Vagina (tissue), 2 donors: ENCODE results near the gene KLK13. TPM values are rescaled to one million over a fixed set of nuclear protein-coding genes. Genes with fewer than 3 reads are reported as not detected.
A peak's percentile ranks its signal among the peaks of the same experiment; 100 is the strongest.

Experiments
- DNase-seq, 2 donors: peaks; one replicate each; pipeline ENCODE4 v3.0.0-alpha.2; 2017; ENCODE audit errors: extremely low spot score in 2 of 2
- H3K27ac ChIP-seq: fragments of 200-600 bp; sonication (generic); one replicate; pipeline ENCODE4 v1.5.1; 2019
- H3K27me3 ChIP-seq: fragments of 200-600 bp; sonication (generic); one replicate; pipeline ENCODE4 v1.5.1; 2019
- H3K36me3 ChIP-seq, 2 donors: fragments of 200-600 bp; sonication (generic); one replicate each; pipeline ENCODE4 v1.5.1; 2017 to 2019
- H3K4me1 ChIP-seq: fragments of 200-600 bp; sonication (generic); one replicate; pipeline ENCODE4 v1.5.1; 2019
- H3K4me3 ChIP-seq, 2 donors: fragments of 200-600 bp; sonication (generic); 1 replicate in 1 of 2; 2 replicates in 1 of 2; pipeline ENCODE4 v1.5.1; 2016 to 2019
- H3K9me3 ChIP-seq: fragments of 200-600 bp; sonication (generic); one replicate; pipeline ENCODE4 v1.5.1; 2019
- CTCF ChIP-seq, 3 experiments: fragments of 450-650 bp in 2 of 3; fragments of 200-600 bp in 1 of 3; sonication (generic) in 1 of 3; IDR thresholded peaks; one replicate each; pipeline ENCODE4 v1.5.1; 2017 to 2019; ENCODE audit warnings: antibody characterized with exemption in 3 of 3, mild to moderate bottlenecking in 2 of 3, moderate library complexity in 2 of 3
- POLR2A ChIP-seq, 2 donors: fragments of 450-650 bp; IDR thresholded peaks; one replicate each; pipeline ENCODE4 v1.6.1; 2017; ENCODE audit warnings: antibody characterized with exemption in 2 of 2, mild to moderate bottlenecking in 2 of 2, moderate library complexity in 2 of 2
- POLR2AphosphoS5 ChIP-seq, 2 donors: sonication (generic); formaldehyde crosslinking; IDR thresholded peaks; one replicate each; pipeline ENCODE4 v1.9.0; 2017; ENCODE audit warnings: antibody characterized with exemption in 2 of 2, mild to moderate bottlenecking in 2 of 2, low read depth in 1 of 2; ENCODE audit not compliant: insufficient read depth in 1 of 2
- intact Hi-C: fragments of 100-400 bp; cut with DNase I; formaldehyde crosslinking; loops from one replicate; pipeline ENCODE4 v1.15.1; 2023
- total RNA-seq: library from RNA; depleted of rRNA; stranded (reverse); fragments of >200 nt; gene quantifications from one replicate; pipeline ENCODE4 v1.2.3, GENCODE V29; 2016

Gene KLK13
- total RNA-seq, 1 donor from 2014 or later = 31.2 TPM

GRCh38 chr19:51034704-51035103 lies 30.2 kb downstream of the KLK13 start, which contains the start of gene KLK12:
TSS of gene KLK12 (minus strand) at chr19:51035002. CDS start at chr19:51034621, 381 bp downstream.
- H3K4me3 ChIP-seq = peak within 1 kb of the TSS in 1 of 2 donors; percentile 14
- intact Hi-C loops = loop anchor here (5.0 kb wide), 1 partner anchor 1478 kb away; no protein-coding TSS in a partner anchor

GRCh38 chr19:51031880-51032225 lies 33.0 kb downstream of the KLK13 start:
- no peak overlapping the region for H3K4me3 ChIP-seq
- no peaks in the 10 kb centered on the region for H3K4me1 ChIP-seq
- no peak overlapping the region for H3K27ac ChIP-seq
- DNase-seq = no peak
- intact Hi-C loops = no loop called here
- H3K36me3 ChIP-seq = no peaks in the 10 kb centered on the region
- no peak for TF ChIP-seq CTCF (IDR thresholded peaks at IDR 0.05)
- no peaks in the 10 kb centered on the region for H3K27me3 ChIP-seq
- H3K9me3 ChIP-seq = no peaks in the 10 kb centered on the region

More at GRCh38 chr19:51034704-51035103, 30.2 kb downstream of the KLK13 start, which contains the start of gene KLK12:
- H3K27me3 ChIP-seq = no peaks in the 10 kb centered on the region
- no peaks in the 10 kb centered on the region for H3K36me3 ChIP-seq
- peak within 1 kb of the TSS; percentile 24 for H3K27ac ChIP-seq
- H3K4me1 ChIP-seq = no peaks in the 10 kb centered on the region
- no peak for DNase-seq
- TF ChIP-seq POLR2A (IDR thresholded peaks at IDR 0.05) (no peak), POLR2AphosphoS5 (IDR thresholded peaks at IDR 0.05; ENCODE audit: insufficient read depth in 1 of 2, low read depth in 1 of 2) (no peak), CTCF (IDR thresholded peaks at IDR 0.05) (no peak)
- H3K9me3 ChIP-seq = no peaks in the 10 kb centered on the region

GRCh38 chr19:51031220-51031879 lies 33.5 kb downstream of the KLK13 start:
- no peak for DNase-seq
- Histone ChIP-seq H3K27ac (no peak overlapping the region), H3K4me1 (no peaks in the 10 kb centered on the region), H3K9me3 (no peaks in the 10 kb centered on the region), H3K27me3 (no peaks in the 10 kb centered on the region), H3K36me3 (no peaks in the 10 kb centered on the region), H3K4me3 (no peak overlapping the region)
- intact Hi-C loops = no loop called here
- TF ChIP-seq POLR2A (IDR thresholded peaks at IDR 0.05) (no peak), CTCF (IDR thresholded peaks at IDR 0.05) (no peak), POLR2AphosphoS5 (IDR thresholded peaks at IDR 0.05; ENCODE audit: insufficient read depth in 1 of 2, low read depth in 1 of 2) (no peak)

GRCh38 chr19:51030631-51031030 lies 34.3 kb downstream of the KLK13 start:
- H3K4me1 ChIP-seq = no peaks in the 10 kb centered on the region
- intact Hi-C loops = no loop called here
- no peak for TF ChIP-seq POLR2AphosphoS5 (IDR thresholded peaks at IDR 0.05; ENCODE audit: insufficient read depth in 1 of 2, low read depth in 1 of 2)
- TF ChIP-seq CTCF (IDR thresholded peaks at IDR 0.05) = no peak
- TF ChIP-seq POLR2A (IDR thresholded peaks at IDR 0.05) = no peak
- no peaks in the 10 kb centered on the region for H3K36me3 ChIP-seq
- DNase-seq = no peak
- no peak overlapping the region for H3K4me3 ChIP-seq
- no peaks in the 10 kb centered on the region for H3K9me3 ChIP-seq
- no peak overlapping the region for H3K27ac ChIP-seq
- no peaks in the 10 kb centered on the region for H3K27me3 ChIP-seq

GRCh38 chr19:51029718-51030117 lies 35.2 kb downstream of the KLK13 start:
- no peak overlapping the region for H3K4me3 ChIP-seq
- intact Hi-C loops = no loop called here
- DNase-seq = no peak
- H3K9me3 ChIP-seq = no peaks in the 10 kb centered on the region
- no peak for TF ChIP-seq POLR2AphosphoS5 (IDR thresholded peaks at IDR 0.05; ENCODE audit: insufficient read depth in 1 of 2, low read depth in 1 of 2)
- H3K4me1 ChIP-seq = peaks cover 4% of the 10 kb centered on the region
- H3K36me3 ChIP-seq = no peaks in the 10 kb centered on the region
- H3K27me3 ChIP-seq = no peaks in the 10 kb centered on the region
- H3K27ac ChIP-seq = no peak overlapping the region
